Measurements from ENCODE around the gene SFXN5. TPM values are rescaled to one million over a fixed set of nuclear protein-coding genes. Genes with fewer than 3 reads are reported as not detected.

Gene SFXN5
- total RNA-seq, 1 donor from 2014 or later, result 5.1 TPM

GRCh38 chr2:73043929-73044832, 27.3 kb downstream of the SFXN5 start:
- DNase-seq, result no peak

DNA sequence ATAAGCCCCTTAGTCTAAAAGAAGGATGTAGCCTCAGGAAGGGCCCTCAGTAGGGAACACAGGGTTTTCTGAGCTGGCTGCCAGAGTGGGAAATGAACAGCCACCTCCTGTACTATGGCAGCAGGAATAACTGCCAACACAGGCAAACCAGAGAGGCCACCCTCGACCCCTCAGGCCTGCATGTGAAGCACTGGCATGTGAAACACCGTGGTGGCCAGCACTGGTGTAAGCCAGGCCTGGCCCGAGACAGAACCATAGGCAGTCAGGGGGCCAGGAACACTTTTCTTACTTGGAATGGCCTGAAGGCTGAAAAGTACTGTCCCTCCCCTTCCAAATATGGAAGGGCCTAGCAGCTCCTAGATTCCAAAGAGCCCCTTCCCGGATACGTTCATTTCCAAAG, 28.2 kb downstream of the SFXN5 start:
- DNase-seq, result no peak

GRCh38 chr2:73037947-73038585, 33.4 kb downstream of the SFXN5 start:
- DNase-seq, result no peak

- DNase-seq, result no peak
These were observed 34.7 kb downstream of the SFXN5 start for GRCh38 chr2:73036766-73037165.

- DNase-seq, result no peak
These were observed 35.4 kb downstream of the SFXN5 start for GRCh38 chr2:73035899-73036711.

DNA sequence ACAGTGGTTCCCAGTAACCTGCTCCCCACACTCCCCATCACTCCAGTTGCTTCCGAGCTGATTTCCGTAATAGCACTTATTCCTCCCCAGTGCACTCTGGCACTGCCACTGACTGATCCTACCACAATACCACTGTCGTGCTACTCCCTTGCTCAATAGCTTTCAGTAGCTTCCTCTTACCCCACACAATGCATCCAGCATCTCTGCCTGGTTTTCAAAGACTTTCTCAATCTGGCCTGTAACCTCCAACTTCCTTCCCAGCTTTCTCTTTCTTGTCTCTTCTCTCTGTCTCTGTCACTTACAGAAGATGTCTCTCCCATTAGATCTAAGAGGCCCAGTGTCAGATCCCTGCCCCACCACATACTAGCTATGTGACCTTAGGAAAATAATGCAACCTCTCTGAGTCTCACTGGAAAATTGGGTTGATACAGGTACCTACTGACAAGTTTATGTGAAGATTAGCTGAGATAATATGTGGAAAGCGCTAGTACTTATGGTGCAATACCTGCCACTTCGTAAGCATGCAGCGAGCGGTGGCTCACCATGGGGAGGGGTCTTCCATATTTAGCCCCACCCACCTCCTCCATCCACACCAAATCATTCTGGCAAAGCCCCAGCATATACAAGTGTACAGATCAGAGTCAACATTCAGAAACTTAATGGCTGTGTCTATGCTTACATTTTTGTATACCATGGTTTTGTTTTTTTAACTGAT, 36.7 kb downstream of the SFXN5 start:
- DNase-seq, result no peak

DNA sequence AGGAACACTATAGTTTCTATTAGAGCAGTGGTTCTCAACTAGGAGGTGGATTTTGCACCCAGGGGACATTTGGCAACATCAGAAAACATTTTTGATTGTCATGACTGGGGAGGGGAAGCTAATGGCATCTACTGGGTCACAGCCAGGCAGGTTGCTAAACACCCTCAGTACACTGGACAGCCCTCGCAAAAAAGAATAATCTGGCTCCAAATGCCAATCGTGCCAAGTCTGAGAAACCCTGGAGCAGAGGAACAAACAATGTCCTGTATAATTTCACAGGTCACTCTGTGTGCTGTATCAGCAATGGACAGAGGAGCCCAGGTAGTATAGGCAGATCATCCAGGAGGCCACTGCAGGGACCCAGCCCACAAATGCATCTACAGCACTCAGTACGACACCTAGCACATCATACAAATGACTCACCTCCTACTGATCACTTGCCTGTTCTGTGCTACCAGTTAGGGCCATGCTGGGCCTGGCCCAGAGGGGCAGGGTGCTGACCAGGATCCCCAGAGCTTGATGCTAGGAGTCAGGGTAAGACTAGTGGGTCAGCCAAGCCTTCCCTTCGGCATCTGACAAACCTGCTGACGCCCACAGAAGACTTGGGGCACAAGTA, 37.6 kb downstream of the SFXN5 start:
- DNase-seq, result no peak

- no peak for DNase-seq
These were observed 38.3 kb downstream of the SFXN5 start for GRCh38 chr2:73033142-73033765.

DNA sequence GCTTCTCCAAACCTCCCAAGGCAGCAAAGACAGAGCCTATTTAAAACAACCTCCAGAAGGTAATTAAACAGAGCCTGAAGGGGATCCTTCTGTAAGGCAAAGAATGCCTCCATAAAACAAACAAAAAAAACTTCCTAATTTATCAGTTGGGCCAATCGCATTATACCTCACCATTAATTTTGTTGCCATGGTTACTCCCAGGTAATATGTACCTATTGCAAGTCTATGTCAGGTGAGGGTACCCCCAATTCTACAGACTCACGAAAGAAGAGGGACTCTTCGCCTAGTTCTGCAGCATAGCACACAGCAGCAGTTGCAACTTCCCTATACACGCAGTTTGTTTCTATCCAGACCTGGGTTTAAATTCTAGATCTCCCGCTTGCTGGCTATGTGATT, 38.8 kb downstream of the SFXN5 start:
- no peak for DNase-seq

GRCh38 chr2:73031725-73032701, 39.5 kb downstream of the SFXN5 start:
- DNase-seq, result no peak

- DNase-seq, result no peak
These were observed 40.3 kb downstream of the SFXN5 start for GRCh38 chr2:73031095-73031678.

DNA sequence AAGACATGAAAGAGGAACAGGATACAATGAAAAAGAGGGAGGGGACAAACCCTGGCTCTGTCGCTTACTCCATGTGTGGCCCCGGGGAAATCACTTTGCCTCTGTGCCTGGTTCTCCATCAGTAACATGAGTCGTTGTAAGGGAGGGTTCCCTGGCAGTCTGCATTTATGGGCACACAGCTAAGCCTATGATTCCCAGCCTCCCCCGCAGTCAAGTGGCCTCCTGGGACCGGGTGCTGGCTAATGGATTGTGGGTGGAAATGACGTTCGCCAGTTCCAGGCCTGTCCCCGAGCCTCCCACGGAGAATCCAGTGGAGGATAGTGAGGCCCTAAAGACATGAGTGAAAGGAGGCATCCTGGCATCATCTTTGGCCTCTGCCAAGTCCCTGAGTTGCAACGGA, 42.7 kb downstream of the SFXN5 start:
- no peak for DNase-seq

- DNase-seq, result no peak
These were observed 44.2 kb downstream of the SFXN5 start for GRCh38 chr2:73027340-73027739.

DNA sequence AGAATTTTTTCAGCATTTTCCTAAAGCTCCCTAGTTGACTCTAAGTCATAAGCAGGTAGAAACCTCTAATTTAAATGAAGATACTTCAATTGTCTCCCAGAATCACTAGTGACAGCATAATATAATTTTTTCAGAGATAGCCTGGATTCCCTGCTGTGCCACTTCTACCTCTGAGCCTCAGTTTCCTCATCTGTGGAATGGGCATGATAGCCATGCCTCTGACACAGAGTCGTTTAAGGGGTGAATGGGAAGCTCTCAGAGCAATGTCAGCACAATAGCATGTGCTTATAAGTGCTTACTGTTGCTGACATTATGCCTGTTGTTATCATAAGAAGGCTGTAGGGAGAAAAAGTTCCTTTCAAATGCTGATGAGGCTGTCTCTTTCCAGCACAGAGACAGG, 48.0 kb downstream of the SFXN5 start:
- DNase-seq, result no peak

GRCh38 chr2:73022024-73022568, 49.4 kb downstream of the SFXN5 start:
- DNase-seq, result no peak

DNA sequence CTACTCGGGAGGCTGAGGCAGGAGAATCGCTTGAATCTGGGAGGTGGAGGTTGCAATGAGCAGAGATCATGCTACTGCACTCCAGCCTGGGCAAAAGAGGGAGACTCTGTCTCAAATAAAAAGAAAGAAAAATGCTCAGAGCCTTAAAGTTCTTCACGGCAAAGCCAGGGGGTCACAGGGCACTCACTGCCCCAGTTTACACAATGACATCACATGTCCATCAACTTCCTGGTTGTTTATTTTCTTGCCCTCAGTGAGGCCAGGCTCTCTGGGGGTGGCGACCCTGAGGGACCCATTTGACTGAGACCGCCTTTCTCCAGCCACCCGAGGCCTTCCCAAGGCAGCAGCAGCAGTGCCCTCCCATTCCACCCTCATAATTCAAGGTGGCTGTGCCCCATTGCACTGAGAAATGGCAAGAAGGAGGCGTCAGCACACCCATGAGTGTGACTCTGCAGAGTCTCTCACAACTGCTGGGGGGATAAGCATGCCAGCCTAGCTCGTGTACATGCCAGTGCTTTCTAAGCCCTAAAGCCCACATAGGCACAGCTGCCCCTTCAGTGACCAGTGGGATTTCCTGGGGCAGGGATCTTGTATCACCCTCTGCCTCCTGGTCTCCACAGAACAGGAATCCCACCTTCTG, 50.0 kb downstream of the SFXN5 start:
- DNase-seq, result no peak

- DNase-seq, result no peak
These were observed 50.7 kb downstream of the SFXN5 start for GRCh38 chr2:73020657-73021370.

- DNase-seq, result no peak
These were observed 51.2 kb downstream of the SFXN5 start for GRCh38 chr2:73020306-73020656.

All from skin of body (tissue), 2 donors.